HG02763 (cell line): ENCODE measurements around the gene NSFL1C.
"Not testable (repeated sequence)": the region's sequence is repeated elsewhere in the genome, so short reads cannot be mapped to it uniquely, and the experiment has no call there.

Source experiments
- ATAC-seq: cut with Tn5 transposase; IDR thresholded peaks from one replicate; pipeline ENCODE4 v1.9.1; 2021; ENCODE audit warnings: mild to moderate bottlenecking, moderate library complexity; ENCODE audit not compliant: unreplicated experiment

The NSFL1C gene

DNA sequence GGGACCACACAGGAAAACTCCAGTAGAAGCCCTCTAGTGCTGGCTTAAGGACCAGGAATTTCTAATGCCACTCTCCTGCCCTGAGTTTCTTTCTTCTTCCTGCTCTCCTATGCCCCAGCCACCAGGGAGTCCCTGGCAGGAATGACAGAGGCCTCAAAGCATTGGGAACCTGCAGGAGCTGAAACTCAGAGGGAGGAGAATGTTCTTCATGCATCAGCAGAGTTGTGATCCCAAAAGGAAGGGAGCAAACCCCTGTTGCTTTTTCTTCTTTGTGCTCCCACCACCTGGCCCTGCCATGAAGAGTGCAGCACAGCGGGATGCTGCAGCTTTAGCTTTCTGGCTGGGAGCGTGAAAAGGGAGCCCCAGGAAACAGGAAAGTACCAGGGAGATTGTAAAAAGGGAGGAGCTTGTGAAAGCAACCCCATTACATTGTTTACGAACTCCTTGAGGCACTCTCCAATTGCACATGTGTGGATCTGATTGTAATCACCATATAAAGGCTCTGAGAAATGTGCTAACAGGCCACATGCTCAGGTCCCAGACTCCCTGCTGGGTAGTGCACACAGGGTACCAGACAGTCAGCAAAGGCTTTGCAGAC is 39.1 kb downstream of the NSFL1C start:
- ATAC-seq = no peak

DNA sequence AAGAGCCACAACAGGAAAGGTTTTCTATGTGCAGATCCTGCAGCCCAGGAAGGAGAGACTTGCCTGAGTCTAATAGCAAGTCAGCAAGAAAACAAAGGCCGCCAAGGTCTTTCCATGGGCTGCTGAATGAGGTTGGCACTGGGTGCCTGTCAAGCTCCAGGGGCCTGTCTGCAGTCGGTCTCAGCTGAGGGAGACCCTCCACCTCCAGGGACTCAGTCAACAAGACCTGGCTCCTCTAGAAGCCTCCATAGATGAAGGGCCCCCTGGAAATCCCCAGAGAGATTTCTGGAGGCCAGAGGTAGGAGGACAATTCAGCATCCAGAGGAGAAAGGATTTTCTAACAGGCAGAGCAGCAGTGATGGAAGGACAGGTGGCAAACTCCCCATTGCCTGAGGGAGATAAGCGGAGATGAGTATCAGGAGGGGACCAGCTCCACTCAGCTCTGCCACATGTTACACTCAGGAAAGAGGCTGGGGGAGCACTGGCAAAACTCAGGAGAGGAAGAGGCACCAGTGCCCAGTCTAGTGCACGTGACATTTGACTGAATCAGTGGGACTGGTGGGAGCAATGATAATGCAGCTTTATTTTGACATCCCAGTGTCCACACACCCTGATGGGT is 40.3 kb downstream of the NSFL1C start:
- ATAC-seq = no peak

DNA sequence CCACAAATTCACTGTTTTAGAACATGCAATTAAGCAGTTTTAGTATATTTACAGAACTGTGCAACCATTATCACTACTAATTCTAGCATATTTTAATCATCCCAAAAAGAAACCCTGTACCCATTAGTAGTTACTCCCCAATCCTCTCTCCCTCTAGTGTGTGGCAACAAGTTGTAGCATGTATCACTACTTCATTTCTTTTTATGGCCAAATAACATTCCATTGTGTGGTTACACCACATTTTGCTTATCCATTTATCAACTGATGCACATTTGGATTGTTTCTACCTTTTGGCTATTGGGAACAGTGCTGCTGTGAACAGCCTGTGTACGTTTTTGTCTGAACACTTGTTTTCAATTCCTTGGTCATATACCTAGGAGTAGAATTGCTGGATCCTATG is 42.3 kb downstream of the NSFL1C start:
- no peak for ATAC-seq

DNA sequence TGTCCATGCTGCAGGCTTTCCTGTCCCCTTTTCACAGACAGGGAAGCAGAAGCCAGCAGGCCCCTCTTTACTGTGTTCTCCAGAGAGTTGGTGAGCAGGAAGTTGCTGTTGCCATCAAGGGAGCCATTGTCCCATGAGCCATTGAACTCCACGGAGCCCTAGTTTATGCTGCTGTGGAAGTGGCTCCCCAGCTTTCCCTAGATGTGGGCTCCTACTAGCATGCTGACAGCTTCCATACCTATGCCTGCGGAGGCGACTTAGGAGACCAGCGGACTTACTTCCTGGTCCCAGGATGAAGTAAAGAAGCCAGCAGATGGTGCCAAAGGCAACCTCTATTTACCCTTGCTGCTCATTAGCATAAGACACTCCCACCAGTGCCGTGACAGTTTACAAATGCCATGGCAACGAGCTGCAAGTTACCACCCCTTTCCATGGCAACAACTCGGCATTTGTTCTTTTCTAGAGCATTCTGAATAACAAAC is 43.0 kb downstream of the NSFL1C start:
- no peak for ATAC-seq

DNA sequence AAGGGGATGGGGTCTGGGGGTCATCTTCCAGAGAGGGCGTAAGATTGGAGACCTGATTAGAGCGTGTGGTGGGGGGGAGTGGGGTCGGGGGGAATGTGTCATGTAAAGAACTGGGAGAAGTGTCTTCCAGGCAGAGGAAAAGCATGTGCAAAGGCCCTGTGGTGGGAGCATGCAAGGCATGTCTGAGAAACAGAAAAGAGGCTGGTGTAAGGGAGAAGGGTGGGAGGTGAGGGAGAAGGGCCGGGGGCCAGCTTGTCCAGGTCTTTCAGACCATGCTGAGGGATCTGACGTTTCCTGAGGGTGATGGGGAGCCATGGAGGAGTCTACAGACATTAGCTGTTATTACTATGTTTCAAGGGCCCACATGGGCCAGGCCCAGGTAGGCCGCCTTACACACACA is 43.4 kb downstream of the NSFL1C start:
- ATAC-seq = no peak

DNA sequence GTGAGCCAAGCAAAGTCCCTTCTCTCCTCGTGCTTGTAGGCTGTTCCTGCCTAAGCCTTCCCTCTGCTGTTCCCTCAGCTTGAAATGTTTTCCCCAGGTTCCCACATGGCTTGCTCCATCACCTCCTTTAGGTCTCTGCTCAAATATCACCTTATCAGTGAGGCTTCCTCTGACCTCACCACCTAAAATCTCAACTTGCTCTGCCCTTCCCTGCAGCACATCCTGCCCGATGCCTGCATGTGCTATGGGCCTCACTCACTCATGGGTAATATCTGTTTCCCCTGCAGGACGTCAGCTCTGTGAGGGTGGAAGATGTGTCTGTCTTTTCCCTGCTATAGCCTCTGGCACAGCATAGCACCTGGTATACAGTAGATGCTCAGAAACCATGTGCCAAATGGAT is 43.9 kb downstream of the NSFL1C start:
- ATAC-seq = no peak

DNA sequence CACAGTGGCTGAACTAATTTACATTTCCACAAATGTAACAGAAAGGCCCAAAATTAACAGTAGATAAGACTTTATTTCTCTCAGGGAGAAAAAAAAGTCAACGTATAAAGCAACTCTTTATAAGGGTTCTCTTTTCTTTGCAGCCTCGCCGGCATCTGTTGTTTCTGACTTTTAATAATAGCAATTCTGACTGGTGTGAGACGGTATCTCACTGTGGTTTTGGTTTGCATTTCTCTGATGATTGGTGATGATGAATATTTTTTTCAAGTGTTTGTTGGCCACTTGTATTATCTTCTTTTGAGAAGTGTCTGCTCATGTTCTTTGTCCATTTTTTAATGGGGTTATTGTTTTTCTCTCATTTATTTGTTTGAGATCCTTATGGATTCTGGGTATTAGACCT is 46.6 kb downstream of the NSFL1C start:
- ATAC-seq = no peak

DNA sequence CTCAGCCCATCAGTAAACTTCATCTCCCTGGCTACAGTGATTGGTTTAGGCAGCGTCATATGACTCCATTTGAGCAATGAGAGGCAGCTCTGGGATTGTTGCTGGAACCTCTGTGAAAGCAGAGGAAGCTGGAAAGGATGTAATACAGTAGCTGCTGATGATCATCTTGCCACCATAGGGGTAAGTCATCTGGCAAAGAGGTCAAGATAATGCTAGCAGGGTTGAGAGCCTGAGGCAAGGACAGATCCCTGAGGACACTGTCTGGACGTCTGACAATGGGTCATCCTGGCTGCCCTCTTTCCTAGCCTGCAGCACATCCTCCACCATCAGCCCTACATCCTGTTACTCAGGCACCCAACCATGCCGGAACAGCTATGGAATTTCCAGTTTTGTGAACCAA is 48.3 kb downstream of the NSFL1C start:
- no peak for ATAC-seq

DNA sequence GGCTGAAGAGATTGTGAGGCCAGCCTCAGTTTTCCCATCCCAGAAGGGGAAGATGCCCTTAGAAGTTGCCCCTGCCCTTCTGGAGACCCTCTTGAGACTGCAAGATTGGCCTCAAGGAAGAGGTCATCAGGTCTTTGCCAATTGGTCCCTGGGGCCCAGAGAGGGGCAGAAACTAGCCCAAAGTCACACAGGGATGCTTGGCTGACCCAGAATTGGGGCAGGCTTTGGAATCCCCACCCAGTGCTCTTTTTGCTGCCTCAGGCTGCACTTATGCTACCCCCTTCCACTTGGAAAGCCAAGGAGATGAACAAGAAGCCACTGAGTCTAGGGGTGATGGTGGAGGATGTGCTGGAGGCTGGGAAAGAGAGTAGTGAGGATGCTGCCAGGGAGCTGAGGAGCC is 48.9 kb downstream of the NSFL1C start:
- no peak for ATAC-seq

DNA sequence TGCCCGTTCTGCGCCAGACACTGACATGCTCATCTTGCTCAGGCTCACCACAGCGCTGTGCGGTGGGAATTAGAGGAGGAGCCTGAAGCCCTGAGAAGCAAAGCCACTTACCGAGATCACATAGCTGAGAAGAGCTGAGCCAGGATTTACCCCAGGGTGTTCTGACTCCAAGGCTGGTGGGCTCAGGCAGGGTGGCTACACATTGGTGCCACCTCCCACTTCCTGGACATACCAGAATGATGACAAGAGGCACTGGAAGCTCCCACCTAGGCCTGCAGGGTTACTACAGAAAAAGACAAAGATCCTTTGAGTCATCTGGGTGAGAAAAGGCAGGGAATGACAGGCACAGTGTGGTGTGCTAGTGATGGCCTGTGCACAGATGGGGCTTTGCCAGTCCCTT is 49.4 kb downstream of the NSFL1C start:
- no peak for ATAC-seq

DNA sequence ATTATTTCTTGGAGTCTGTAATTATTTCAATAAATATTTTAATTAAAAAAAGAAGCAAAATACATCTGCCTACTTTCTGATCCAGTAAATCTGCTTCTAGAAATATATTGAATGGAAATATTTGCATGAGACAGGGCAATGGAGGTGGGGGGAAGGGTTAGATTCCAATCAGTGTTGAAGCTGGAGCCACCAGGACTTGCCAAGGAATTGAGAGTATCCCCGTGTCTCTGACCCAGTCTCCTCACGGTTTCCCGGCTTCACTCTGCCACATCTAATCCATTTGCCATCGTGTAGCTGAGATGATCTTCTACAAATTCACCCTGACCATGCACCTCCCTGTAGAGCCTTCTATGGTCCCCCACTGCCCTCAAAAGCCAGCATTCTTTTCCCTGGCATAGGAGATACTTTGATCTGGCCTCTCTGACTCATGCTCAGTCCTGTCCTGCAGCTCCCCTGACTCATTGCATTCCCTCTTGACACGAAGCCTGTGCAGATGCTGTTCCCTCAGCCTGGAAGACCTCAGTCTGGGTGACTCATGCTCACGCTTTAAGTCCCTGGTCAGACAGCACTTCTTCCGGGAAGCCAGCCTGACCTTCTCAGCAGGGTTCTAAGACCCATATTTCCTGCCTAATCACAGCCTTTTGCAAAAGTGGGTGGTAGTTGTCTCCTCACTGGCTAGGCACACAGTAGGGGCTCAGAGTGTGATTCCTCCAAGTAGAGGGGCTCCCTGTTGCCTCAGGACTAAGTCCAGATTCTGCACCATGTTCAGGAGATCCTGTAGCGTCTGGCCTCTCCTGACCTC is 50.8 kb downstream of the NSFL1C start:
- no peak for ATAC-seq

DNA sequence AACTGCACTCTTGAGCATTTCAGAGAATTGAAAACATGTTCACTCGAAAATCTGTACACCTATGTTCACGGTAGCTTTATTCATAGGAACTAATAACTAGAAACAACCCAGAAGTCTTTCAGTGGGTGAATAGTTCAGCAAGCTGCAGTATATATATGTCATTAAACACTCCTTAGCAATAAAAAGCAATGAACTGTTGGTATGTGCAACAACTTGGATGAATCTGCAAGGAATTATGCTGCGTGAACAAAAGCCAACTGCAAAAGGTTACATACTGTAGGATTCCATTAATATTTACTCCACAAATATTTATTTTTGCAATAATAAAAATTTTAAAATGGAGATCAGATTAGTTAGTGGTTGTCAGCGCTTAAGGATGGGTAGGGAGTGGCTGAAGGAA is 51.7 kb downstream of the NSFL1C start:
- no peak for ATAC-seq

DNA sequence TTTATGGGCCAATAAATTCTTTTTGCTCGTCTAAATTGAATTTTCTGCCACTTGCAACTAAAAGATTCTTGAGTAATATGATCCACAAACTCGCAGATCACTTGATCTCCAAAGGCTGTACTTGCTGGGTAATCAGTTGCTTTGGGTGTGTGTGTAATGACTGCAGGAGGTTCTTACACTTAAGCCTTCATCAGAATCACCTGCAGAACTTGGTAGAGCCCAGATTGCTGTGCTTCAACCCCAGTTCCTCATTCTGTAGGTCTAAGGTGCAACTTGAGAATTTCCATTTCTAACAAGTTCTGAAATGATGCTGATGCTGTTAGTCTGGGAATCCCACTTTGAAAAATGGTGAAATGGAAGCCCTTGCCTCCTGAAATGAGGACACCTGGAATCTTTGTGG is 60.8 kb downstream of the NSFL1C start:
- no peak for ATAC-seq

DNA sequence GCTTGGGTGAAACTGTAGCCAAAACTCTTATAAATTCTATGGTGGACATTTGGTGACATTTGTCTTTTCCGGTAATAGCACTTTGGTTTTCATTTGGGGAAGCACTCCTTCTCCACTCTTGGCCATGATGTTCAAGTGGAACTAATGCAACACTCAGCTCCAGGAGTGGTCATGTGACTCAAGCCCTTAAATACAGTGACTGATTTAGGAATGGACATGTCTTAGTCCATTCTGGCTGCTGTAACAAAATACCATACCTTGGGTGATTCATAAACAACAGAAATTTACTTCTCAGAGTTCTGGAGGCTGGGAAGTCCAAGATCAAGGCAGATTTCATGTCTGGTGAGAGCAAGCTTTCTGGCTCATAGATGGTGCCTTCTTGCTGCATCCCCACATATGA is 63.0 kb downstream of the NSFL1C start:
- ATAC-seq = no peak

DNA sequence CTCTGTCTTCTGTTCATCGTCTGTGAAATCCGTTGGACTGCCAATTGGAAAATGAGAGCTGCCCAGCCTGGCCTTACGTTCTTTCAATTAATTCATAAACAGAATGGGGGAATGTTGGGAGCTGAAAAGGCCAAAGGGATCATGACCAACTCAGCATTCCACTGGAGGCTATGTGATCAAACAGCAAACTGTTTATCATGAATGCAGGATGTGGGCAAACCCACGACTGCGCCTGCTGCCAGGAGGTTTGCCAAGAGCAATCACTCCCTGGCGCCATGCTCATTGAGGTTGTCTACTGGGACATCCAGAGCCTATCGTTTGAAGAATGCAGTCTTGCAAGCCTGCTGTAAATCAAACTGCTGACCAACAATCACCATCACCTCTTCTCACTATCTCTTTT is 64.5 kb downstream of the NSFL1C start:
- no peak for ATAC-seq

DNA sequence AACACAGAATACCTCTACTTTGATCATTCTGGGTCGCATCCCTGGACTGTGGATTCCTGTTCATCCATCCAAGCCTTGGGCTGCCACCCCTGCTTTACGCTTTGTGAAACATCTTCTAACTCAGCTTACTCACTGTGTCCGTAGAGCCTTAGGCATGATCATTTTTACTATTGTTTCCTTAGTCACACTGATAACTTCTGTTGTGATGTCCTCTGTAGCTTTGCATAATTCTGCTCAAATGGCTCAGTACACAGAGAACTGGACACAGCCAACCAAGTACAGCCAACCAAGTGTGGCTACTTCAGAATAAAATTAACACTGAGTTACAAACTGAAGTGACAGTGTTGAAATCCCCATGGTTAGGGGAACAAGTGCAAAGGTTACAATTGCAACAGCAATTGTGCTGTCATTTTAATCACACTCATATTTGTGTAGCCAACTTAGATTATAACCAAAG is 65.2 kb downstream of the NSFL1C start:
- ATAC-seq = no peak

DNA sequence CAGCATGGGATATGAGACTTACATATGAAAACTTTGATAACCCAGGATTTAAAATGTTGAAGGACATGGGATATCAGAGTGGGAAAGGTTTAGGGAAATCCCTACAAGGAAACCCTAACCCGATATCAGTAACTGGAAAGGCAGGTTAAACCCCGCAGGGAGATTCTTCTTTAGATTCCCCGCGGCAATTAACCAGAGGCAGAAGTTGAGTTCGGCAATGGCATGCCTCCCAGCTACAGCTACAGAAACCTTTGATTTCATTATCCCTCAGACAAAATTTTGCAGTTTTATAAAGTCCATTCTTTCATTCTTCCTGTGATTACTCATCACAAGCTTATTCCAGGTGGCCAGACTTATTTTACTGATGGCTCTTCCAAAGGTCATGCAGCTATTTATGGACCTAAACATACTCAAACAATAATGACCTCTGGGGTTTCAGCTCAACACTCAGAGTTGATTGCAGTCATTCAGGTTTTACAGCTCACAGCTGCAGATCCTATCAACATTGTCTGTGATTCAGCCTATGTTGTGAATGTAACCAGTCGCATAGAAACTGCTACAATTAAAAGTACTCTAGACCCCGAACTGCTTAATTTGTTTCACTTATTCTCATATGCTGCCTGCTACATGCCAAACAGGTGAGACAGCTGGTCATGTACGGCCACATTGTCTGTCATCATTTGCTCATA is 66.8 kb downstream of the NSFL1C start:
- not testable (repeated sequence) for ATAC-seq

DNA sequence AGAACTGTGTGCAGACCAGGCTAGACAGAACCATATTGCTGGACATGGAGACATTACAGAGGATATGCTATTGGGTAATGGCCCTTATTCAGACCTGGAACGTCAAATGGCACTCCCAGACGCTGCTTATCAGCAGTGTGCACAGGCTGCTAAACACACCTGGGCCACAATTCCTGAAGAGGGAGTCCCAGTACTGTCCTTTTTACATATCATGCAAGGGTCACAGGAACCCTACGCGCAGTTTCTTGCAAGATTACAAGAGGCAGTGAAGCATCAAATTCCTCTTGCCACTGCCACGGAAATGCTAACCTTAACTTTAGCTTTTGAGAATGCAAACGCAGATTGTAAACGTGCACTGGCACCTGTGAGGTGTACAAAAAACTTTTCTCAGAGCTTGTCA is 68.5 kb downstream of the NSFL1C start:
- not testable (repeated sequence) for ATAC-seq

DNA sequence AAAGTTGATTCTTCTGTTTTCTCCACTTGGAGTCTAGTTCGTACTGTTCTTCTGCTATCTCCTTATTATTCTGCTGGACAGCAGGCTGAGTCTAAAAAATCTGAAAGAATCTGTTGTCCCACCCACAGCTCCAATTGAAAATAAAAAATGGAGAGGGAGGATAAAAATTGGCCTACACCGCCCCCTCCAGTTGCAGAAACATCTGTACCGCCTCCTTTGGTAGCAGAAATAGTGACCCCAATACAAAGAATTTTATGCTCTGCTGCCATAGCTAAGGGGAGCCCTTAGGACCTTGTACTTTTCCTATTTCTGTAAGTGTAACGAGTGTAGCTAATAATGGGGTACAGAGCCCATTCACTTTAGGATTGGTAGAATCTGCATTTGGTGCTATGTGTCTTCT is 68.9 kb downstream of the NSFL1C start:
- no peak for ATAC-seq

DNA sequence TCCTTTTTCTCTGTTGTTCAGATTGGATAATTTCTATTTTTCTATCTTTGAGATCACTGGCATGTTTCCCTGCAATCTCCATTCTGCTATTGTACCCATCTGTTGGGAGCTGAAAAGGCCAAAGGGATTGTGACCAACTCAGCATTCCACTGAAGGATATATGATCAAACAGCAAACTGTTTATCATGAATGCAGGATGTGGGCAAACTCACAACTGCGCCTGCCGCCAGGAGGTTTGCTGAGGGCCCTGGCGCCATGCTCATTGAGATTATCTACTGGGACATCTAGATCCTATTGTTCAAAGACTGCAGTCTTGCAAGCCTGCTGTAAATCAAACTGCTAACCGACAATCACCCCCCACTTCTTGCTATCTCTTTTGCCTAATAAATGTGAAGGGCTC is 69.9 kb downstream of the NSFL1C start:
- ATAC-seq = no peak

DNA sequence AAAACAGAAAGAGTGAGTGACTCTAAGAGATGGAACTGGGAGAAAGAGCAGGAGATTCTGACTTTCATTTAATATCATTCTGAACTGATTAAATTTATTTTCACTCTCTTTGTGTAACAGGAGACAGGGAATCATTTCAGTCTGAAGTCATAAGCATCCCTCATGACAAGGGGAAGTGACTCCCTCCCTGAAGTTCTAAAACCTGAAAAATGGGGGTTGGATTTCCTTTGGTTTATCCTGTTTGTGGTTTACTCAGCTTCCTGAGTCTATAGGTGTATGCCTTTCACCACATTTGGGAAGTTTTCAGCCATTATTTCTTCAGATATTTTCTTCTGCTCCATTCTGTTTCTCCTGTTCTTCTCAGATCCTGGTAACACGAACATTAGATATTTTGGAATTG is 70.4 kb downstream of the NSFL1C start:
- ATAC-seq = no peak

DNA sequence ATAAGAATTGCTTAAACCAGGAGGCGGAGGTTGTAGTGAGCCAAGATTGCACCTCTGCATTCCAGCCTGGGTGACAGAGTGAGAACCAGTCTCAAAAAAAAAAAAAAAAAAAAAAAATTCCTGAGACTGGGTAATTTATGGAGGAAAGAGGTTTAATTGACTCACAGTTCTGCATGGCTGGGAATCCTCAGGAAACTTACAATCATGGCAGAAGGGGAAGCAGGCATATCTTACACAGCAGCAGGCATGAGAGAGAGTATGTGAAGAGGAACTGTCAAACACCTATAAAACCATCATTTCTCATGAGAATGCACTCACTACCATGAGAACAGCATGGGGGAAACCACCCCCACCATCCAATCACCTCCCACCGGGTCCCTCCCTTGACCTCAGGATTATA is 72.0 kb downstream of the NSFL1C start:
- ATAC-seq = no peak
